GM18519 (cell line): ENCODE results near the gene CCDC34.

Experiments used
- ATAC-seq: cut with Tn5 transposase; IDR thresholded peaks from one replicate; pipeline ENCODE4 v1.9.1; 2021; ENCODE audit warnings: mild to moderate bottlenecking, moderate library complexity; ENCODE audit not compliant: unreplicated experiment, low FRiP score

Gene CCDC34

DNA sequence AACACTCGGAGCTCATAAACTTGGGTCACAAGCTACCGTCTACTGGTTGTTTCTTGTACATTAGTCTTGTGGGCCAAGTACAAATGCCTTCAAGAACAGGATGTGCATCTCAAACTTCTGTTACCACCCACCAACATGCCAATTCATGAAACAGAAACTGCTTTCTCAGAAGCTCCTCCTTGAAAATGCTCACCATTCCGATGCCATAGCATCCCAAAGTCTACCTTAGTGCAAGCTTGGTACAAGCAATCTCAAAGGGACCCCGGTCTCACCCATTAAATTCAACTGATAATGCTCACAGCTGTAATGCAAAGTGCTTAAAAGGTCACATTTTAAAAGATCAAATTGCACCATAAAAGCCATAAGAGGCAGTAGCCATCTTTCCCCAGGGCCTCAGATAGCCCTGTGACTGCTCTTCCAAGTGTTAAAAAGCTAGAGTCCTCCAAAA is 31.8 kb upstream of the CCDC34 start:
- ATAC-seq: no peak

- no peak for ATAC-seq
Measured at GRCh38 chr11:27392278-27393114, 29.5 kb upstream of the CCDC34 start.

DNA sequence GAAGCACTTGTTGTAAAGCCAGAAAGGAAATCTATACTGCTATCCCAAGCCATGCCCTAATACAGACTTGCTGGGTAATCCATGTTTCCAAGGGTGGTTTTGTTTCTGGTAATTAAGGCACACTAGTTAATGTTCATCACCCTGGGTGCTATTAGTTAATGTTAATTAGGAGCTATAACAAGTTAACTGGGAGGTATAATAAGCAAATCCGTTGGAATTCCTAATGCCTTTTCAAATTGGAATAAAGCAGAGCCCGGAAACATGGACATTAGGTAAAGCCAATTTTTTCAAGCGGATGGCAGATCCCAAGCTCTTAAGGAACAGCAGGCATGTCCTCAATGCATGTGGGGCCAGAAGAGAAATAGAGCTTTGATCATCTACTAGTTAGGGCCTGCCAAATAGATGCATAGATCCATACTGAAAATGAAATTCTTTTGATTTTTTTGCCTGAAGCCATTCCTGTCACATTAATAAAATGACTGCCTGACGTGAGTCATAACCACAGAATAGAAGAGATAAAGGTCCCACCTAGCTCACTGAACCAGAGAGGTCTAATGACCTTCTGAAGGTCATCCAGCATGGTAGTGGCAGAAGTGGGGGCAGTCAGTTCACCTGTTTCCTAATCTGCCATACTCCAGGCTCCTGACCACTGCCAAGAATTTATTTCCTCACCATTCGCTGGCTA is 28.5 kb upstream of the CCDC34 start:
- no peak for ATAC-seq

DNA sequence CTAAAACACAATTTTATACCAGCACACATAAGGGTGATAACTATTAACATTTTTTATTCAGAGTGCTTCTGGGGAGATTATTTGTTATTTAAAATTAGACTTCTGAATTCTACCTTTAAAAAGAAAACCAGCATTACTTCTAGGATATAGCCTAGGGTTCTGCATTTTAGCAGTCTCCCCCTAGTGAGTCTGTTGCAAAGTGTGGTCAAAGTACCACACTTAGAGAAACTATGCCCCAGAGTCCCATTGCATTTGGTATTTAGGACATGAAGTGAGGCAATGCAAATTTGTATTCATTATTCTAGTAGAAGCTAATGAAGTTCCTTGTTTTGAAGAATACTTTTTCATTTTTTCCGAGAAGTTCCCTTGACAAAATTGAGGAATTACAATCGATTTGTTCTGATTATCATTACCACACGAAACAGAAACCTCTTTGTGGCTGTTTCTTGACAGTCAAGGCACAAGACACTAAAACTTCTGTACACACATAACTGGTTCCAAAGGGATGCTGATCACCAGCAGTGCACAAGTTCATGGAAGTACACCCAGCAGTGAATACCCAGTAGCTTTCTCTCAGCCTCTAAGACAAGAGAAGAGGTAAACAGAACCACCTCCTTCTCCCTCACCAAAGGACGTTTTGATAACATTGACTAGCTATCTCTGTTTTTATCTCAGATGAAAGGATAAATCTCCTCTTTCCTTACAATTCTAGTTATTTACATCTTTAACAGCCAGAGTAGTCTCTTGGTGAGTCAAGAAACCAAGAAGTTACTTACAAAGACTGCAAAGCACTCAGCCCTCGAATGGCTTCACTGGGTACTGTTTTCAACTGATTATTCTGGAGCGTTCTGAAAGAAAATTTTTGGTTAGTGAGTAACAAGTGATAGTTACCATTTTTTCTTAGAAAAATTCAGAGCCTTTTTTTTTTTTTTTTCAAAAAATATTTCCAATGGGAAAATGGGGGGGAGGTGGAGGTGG is 27.6 kb upstream of the CCDC34 start:
- no peak for ATAC-seq

DNA sequence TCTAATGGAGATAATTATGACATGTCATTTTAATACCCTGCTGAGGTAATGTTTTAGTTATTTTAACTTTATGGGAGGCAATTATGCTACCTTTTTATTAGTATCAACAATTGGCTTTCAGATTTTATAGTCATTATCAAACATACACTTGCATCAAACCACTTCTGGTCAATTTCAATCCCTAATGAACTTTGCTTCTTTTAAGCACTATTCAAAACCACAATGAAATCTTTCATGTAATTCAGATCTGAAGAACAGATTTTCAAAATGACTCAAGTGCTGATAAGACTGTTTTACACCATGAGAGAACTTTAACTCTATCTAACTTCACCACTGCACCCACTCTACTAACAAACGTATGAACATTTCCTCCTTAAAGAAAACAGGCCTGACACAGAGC is 25.9 kb upstream of the CCDC34 start:
- peak; percentile 37 for ATAC-seq

- ATAC-seq: peak; percentile 53
Measured at GRCh38 chr11:27388001-27388400, 25.0 kb upstream of the CCDC34 start.

GRCh38 chr11:27387362-27387761 is 24.3 kb upstream of the CCDC34 start:
- no peak for ATAC-seq

DNA sequence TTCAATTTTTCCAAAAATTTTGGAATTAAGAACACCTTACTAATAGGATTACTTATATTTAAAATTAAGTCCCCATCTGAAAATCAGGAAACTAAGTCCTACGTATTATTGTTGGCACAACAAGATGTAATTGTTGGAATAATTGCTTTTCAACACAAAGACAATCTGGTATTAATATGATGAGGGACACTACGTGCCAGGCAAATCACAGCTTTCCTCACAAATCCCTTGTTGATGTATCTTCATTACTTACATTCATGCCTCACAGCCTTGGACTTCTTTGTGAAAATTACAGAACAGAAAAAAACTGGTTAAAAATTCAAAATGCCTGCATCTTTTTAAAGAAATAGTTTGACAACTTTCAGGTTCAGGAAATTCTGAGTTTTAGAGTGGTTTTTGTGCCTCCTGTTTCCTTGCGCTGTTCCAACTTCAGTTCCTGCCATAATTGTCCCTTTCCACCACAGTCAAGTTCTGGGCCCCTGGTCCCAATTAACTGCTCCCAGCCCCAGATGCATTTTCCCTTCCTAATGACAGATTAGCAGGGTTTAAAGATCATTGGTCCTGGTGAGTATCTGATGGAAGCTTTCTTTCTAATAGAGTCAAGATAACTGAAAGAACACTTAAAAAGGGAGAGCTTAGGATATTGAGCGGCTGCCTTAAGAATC is 23.3 kb upstream of the CCDC34 start:
- ATAC-seq: no peak

DNA sequence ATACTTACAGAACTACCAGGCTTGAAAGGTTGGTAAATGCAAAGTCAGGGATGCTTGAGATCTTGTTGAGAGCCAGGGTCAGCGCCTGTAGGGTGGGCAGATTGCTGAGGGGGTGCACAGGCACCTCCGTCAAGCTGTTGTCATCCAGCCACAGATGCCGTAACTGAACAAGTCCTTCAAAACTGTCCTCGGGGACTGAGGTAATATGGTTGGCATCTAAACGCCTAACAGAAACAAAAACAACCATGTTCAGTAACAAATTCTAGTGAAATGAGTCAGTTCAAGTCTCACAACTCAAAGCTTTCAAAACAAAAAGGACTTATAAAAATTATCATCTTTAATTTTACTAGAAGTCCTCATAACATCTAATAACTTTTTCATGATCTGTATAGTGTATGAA is 22.2 kb upstream of the CCDC34 start:
- no peak for ATAC-seq

GRCh38 chr11:27384227-27384626 is 21.2 kb upstream of the CCDC34 start:
- no peak for ATAC-seq

GRCh38 chr11:27383645-27384044 is 20.6 kb upstream of the CCDC34 start:
- ATAC-seq: no peak

DNA sequence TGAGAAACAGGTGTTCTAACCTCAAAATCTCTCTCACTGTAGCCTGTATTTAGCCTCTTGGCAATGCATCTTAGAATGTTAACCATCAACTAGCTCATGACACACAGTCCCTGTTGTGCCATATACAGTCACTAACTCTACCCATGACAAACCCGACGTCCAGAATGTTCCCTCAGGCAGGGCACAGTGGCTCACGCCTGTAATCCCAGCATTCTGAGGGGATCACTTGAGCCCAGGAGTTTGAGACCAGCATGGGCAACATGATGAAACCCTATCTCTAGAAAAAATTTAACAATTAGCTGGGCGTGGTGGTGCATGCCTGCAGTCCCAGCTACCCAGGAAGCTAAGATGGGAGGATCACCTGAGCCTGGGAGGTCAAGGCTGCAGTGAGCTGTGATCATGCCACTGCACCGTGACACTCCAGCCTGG is 18.2 kb upstream of the CCDC34 start:
- ATAC-seq: no peak

GRCh38 chr11:27380771-27381170 is 17.8 kb upstream of the CCDC34 start:
- ATAC-seq: no peak

DNA sequence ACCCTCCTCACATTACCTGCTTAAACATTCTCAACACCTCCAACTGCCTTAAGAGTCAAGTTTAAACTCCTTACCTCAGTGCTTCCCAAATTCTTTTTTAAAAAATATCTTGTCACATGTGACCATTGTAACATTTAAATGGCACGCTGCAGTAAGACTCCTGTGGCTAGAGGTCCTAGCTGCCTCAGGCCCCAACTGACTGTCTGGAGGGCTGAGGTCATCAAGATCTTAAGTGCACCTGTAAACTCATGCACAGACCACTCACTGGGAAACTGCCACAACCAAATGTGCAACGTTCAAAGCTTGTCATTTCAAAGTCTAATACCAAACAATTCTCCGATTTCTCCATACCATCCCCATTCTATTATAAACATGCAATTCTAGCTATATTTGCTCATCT is 16.4 kb upstream of the CCDC34 start:
- no peak for ATAC-seq

DNA sequence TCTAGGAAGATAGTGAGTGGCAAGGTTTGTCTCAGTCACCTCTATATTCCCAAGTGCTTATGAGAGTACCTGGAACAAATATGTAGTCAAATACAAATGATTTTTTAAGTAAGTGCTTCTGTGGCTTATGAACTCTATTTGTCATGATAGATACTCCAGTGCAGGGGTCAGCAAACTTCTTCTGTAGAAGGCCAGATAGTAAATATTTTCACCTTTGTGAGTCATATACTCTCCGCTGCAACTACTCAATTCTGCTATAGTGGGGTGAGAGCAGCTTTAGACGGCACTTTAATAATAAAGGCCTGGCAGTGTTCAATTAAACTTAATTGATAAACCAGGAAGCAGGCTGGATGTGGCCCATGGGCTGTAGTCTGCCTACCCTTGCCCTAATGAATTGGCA is 12.4 kb upstream of the CCDC34 start:
- no peak for ATAC-seq

GRCh38 chr11:27373856-27374602 is 11.0 kb upstream of the CCDC34 start:
- ATAC-seq: no peak

DNA sequence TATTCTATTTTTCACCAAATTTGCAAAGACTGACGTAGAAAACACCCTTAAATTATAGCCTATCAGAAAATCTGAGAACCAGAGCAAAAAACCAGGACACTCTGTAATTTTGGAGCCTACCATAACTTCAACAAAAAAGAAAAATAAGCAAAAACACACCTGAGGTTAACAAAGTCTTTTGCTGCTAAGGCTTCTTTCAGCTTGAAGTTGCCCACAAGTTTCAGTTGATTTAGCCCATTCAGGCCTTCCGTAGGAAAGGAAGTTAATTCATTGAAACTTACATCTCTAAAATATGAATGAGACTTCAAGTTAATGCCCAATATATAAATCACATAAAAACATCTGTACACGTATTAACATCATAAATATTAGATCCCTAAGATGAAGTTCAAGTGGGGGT is 10.4 kb upstream of the CCDC34 start:
- no peak for ATAC-seq

GRCh38 chr11:27372164-27372563 is 9.1 kb upstream of the CCDC34 start:
- no peak for ATAC-seq

- no peak for ATAC-seq
Measured at GRCh38 chr11:27371489-27371888, 8.5 kb upstream of the CCDC34 start.

- ATAC-seq: no peak
Measured at GRCh38 chr11:27370374-27370773, 7.4 kb upstream of the CCDC34 start.
